Measurements from ENCODE around the gene PZP.
"Not testable (repeated sequence)": the region's sequence is repeated elsewhere in the genome, so short reads cannot be mapped to it uniquely, and the experiment has no call there.

Gene PZP

GRCh38 chr12:9180810-9181209 is 27.4 kb downstream of the PZP start:
- no peak for DNase-seq

- no peak for DNase-seq
Observed at GRCh38 chr12:9179781-9180180, 28.4 kb downstream of the PZP start.

- DNase-seq = no peak
Observed at GRCh38 chr12:9169979-9170634, 38.1 kb downstream of the PZP start.

- not testable (repeated sequence) for DNase-seq
Observed at GRCh38 chr12:9167345-9167744, 40.9 kb downstream of the PZP start.

GRCh38 chr12:9163392-9163791 is 44.8 kb downstream of the PZP start:
- no peak for DNase-seq

- DNase-seq = no peak
Observed at GRCh38 chr12:9156119-9156518, 52.1 kb downstream of the PZP start.

DNA sequence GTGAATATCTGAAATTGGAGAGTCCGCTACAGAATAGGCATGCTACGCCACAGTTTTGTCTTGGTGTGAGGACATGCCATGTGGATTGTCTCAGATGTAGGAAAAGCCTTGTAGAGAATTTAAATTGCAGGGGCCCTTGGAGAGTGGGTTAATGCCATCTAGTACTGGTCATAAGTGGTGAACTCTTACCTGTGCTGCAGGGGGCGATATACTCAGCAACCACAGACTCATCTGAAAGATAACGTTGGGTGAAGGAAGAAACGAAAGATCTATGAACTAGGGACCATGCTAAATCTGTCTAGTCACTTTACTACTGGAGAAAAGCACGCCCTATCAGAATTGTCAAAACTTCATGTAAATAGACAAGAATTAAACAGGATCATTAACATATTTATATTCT is 58.8 kb downstream of the PZP start:
- no peak for DNase-seq

- no peak for DNase-seq
Observed at GRCh38 chr12:9148926-9149325, 59.3 kb downstream of the PZP start.

DNA sequence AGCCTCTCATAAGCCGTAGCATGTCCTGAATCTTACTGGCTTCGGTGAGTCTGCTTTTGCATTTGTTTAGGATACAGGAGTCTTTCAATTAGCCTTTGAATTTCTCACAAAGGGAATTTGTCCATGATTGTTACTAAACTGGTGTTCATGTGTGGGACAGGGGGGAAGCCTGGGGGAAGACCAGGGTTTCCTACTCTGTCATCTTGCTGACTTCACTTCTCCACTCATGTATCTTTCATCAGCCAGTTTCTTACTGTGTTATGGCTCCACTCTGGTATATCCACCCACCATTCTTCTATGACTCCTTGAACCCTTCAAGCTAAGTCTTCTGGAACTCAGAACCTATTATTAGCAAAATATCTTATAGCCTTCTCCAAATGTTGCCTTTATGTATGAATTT is 60.7 kb downstream of the PZP start:
- DNase-seq = no peak

DNA sequence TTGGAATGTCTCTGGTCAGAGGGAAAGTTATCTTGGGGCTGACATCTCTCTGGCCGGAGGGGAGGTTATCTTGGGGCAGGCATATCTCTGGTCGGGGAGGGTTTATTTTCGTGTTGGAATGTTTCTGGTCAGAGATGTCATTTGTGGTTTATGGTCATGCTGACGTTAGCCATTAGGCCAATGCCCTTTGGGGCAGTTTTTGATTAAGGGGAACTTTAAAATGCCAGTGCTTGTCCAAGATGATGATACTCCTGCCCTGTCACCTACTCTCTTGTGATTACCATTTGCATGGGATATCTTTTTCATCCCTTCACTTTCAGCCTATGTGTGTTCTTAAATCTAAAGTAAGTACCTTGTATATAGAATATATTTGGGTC is 63.5 kb downstream of the PZP start:
- no peak for DNase-seq

- no peak for DNase-seq
Observed at GRCh38 chr12:9143929-9144729, 64.1 kb downstream of the PZP start.

- DNase-seq = no peak
Observed at GRCh38 chr12:9143137-9143536, 65.1 kb downstream of the PZP start.

DNA sequence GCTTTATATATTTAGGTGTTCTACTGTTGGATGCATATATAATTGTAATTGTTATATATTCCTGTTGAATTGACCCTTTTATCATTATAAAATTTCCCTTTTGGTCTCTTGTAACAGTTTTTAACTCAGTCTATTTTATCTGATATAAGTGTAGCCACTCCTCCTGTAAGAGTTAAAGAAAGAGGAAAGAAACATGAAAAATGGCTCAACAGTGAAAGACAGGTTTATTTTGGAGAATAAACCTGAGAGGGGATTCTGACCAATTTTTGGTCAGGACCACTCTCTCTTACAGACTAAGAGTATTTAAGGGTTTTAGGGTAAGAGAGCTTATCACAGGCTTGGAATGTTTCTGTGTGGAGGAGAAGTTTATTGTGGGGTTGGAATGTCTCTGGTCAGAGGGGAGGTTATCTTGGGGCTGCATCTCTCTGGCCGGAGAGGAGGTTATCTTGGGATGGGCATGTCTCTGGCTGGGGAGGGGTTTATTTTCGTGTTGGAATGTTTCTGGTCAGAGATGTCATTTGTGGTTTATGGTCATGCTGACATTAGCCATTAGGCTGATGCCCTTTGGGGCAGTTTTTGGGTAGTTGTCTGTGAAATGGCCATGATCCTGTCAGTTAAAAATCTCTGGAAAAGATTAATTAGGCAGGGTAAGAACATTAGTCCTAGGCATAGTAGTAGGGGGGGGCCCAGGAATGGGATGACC is 68.5 kb downstream of the PZP start:
- not testable (repeated sequence) for DNase-seq

GRCh38 chr12:9135903-9136310 is 72.3 kb downstream of the PZP start:
- DNase-seq = no peak

DNA sequence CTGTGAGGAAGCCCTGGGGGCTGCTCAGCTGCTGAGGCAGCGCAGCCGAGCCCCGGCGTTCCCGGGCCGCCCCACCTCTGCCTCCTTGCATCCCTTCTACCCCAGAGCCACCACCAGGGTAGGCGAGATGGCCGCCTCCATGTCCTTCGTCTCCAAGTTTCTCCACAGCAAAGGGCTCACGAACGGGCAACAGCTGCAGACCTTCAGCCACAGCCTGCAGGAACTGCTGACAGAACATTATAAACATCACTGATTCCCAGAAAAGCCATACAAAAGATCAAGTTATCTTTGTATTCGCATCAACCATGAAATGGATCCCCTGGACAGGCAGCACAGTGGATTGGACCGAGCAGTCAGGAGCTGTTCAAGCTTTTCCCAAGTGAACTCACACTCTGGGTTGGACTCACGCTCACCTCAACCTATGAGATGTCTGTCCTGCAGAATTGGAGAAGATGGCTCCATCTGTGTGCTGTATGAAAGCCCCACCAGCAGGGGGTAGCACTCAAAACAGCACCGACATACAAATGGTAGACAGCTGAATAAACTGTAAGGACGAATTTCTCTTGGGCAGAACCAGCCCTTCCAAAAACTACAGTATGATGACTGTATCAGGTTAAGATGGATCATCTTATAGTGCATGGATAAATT is 73.1 kb downstream of the PZP start:
- DNase-seq = no peak

DNA sequence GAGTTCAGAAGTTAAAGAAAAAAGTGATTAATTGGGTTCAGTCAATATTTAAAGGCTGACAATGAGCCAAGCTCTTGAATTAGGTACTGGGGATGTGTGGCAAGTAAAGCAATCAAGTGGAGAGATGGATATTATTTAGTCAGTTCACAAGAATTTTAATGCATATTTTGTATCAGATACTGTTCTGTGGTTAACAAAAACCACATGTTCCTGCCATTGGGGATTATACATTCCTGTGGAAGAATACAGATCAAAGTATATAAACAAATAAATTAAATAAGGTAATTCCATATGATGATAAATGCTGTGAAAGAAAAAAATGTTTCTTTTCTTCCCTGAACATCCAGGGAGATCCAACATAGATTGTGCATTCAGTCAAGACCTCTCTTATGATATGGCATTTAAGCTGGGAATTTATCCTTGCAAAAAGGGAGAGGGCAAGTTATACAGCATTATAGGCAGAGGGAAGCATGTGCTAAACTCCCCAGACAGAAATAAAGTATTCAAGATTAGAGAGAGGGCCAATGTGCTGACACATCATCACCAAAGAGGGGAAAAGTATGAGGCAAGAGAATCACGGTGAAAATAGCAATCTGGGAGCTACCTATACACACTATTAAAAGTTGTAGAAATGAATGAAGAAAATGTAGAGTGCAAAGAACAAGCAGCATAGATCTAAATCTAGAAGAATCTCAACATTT is 74.8 kb downstream of the PZP start:
- DNase-seq = no peak

DNA sequence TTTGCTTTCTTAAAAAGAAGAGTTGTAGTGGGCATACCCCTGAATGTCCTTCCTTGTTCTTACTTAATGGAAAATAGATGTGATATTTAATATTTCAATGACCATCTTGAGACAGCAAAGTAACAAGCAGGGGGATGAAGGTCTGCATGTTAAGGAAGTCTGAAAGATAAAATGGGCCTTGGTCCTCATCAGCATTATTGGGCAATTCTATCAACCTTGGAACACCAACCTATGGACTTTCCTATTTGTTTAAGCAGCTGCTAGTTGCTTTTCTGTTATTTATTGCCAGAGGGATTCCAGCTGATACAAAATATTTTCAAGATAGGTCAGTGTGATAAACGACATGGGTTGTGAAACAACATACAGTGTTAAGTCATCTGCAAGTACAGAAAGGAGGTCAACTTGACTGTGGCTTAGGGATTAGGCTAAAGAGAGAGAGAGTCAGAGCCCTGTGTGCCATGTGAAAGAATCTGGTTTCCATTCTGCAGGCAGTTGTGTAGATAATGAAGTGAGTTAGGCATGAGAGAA is 76.1 kb downstream of the PZP start:
- DNase-seq = no peak

- DNase-seq = no peak
Observed at GRCh38 chr12:9130244-9130643, 78.0 kb downstream of the PZP start.

DNA sequence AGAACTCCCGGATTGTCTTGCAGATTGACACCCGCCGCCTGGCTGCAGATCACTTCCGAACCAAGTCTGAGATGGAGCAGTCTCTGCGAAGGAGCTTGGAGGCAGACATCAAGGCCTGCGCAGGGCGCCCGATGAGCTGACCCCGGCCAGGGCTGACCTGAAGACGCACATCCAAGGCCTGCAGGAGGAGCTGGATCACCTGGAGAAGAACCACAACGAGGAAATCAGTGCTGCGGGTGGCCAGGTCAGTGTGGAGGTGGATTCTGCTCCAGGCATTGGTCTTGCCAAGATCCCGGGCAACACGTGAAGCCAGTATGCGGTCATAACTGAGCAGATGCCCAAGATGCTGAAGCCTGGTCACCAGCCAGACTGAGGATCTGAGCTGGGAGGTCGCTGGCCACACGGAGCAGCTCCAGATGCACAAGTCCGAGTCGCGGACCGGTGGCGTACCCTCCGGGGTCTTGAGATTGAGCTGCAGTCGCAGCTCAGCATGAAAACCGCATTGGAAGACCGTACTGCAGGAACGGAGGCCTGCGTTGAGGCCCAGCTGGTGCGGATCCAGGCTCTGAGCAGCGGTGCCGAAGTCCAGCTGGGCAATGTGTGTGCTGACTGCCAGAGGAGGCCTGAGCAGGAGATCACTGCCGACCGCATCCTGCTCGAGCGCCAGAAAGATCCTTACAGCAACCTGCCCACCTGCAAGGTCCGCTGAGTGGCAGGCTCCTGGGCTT is 80.1 kb downstream of the PZP start:
- DNase-seq = no peak

DNA sequence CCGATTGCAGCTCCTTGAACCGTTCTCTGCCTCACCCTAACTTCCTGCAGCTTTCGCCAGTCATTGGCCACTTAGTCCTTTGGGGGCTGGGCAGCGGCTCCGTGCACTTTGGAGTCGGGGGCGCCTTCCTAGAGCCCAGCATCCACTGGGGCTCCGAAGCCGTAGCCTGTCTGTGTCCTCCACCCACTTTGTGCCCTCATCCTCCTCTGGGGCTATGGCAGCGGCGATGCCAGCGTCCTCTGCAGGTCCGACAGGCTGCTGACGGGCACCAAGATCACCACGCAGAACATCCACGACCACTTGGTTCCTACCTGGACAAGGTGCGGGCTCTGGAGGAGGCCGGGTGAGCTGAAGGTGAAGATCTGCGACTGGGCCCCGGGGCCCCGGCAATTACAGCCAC is 80.7 kb downstream of the PZP start:
- no peak for DNase-seq

DNA sequence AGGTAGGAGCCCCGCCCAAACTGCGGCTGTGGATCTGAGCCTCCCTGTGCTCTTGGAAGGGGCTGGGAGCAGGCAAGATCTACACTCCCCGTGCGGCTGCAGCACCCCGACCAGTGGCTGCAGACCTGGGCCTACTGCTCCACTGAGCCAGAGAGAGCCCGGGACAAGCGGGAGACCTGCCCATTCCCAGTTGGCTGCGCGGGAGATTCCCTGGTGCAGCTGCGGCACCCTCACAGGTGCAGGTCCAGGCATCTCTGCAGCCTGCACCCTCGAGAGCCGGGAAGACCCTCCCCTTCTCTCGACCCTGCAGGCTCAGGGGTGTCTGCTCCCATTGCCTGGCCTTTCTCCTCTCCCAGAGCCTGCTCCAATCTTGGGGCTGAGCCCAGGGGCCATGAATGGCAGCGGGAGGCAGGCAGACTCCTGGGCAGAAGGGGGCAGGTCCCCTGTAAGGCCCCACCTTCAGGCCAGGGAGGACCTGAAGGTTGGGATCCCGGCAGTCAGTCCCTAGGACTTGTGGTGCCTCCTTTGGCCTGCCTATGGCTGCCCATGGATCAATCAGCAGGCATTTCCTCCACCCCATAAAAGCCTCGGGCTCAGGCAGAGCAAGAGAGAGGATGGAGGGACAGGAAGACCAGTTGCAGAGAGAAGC is 83.7 kb downstream of the PZP start:
- DNase-seq = no peak

Data from NCI-H2107 (cell line).